ENCODE measurements around the gene FXYD6.

The FXYD6 gene

GRCh38 chr11:117877120-117877784, 794 bp upstream of the FXYD6 start:
- TF ChIP-seq CTCF (conservative IDR thresholded peaks at IDR 0.05) (no peak), ZFX (IDR thresholded peaks at IDR 0.05) (no peak)
- H3K27ac ChIP-seq = no peak overlapping the region

GRCh38 chr11:117876059-117876340, 458 bp downstream of the FXYD6 start:
- no peak overlapping the region for H3K27ac ChIP-seq
- TF ChIP-seq ZFX (IDR thresholded peaks at IDR 0.05) = no peak
- no peak for TF ChIP-seq CTCF (conservative IDR thresholded peaks at IDR 0.05)

GRCh38 chr11:117875382-117876058, 938 bp downstream of the FXYD6 start:
- no peak for TF ChIP-seq CTCF (conservative IDR thresholded peaks at IDR 0.05)
- TF ChIP-seq ZFX (IDR thresholded peaks at IDR 0.05) = no peak
- no peak overlapping the region for H3K27ac ChIP-seq

GRCh38 chr11:117874910-117875381, 1.5 kb downstream of the FXYD6 start:
- no peak overlapping the region for H3K27ac ChIP-seq
- TF ChIP-seq CTCF (conservative IDR thresholded peaks at IDR 0.05) = no peak
- no peak for TF ChIP-seq ZFX (IDR thresholded peaks at IDR 0.05)

GRCh38 chr11:117874253-117874909, 2.1 kb downstream of the FXYD6 start:
- H3K27ac ChIP-seq = no peak overlapping the region
- no peak for TF ChIP-seq ZFX (IDR thresholded peaks at IDR 0.05)
- no peak for TF ChIP-seq CTCF (conservative IDR thresholded peaks at IDR 0.05)

- H3K27ac ChIP-seq = no peak overlapping the region
- no peak for TF ChIP-seq CTCF (conservative IDR thresholded peaks at IDR 0.05)
- no peak for TF ChIP-seq ZFX (IDR thresholded peaks at IDR 0.05)
Measured at GRCh38 chr11:117873828-117874125, 2.7 kb downstream of the FXYD6 start.

All from C4-2B (cell line).